ENCODE measurements around the gene ZNF680. TPM values are rescaled to one million over a fixed set of nuclear protein-coding genes. Genes with fewer than 3 reads are reported as not detected.
"Not testable (repeated sequence)": the region's sequence is repeated elsewhere in the genome, so short reads cannot be mapped to it uniquely, and the experiment has no call there.

Gene ZNF680
- total RNA-seq, 1 donor from 2014 or later: 9.1 TPM

- H3K4me1 Mint-ChIP-seq (ENCODE audit: unreplicated experiment): no peaks in the 10 kb centered on the region
- H3K9me3 Mint-ChIP-seq (ENCODE audit: unreplicated experiment): peaks cover 4% of the 10 kb centered on the region
- H3K36me3 Mint-ChIP-seq (ENCODE audit: unreplicated experiment): no peaks in the 10 kb centered on the region
- TF ChIP-seq, protein P1, sequence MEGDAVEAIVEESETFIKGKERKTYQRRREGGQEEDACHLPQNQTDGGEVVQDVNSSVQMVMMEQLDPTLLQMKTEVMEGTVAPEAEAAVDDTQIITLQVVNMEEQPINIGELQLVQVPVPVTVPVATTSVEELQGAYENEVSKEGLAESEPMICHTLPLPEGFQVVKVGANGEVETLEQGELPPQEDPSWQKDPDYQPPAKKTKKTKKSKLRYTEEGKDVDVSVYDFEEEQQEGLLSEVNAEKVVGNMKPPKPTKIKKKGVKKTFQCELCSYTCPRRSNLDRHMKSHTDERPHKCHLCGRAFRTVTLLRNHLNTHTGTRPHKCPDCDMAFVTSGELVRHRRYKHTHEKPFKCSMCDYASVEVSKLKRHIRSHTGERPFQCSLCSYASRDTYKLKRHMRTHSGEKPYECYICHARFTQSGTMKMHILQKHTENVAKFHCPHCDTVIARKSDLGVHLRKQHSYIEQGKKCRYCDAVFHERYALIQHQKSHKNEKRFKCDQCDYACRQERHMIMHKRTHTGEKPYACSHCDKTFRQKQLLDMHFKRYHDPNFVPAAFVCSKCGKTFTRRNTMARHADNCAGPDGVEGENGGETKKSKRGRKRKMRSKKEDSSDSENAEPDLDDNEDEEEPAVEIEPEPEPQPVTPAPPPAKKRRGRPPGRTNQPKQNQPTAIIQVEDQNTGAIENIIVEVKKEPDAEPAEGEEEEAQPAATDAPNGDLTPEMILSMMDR (IDR thresholded peaks at IDR 0.05): no peak
- no peaks in the 10 kb centered on the region for H3K27me3 Mint-ChIP-seq (ENCODE audit: unreplicated experiment)
- no peak overlapping the region for H3K27ac Mint-ChIP-seq (ENCODE audit: unreplicated experiment)
- DNase-seq (ENCODE audit: extremely low spot score, unreplicated experiment): no peak
- no peak overlapping the region for H3K4me3 Mint-ChIP-seq (ENCODE audit: unreplicated experiment)
These were observed 28.1 kb upstream of the ZNF680 start for GRCh38 chr7:64590971-64591370.

- Mint-ChIP-seq H3K4me1 (ENCODE audit: unreplicated experiment) (no peaks in the 10 kb centered on the region), H3K4me3 (ENCODE audit: unreplicated experiment) (no peak overlapping the region), H3K36me3 (ENCODE audit: unreplicated experiment) (no peaks in the 10 kb centered on the region), H3K27me3 (ENCODE audit: unreplicated experiment) (no peaks in the 10 kb centered on the region), H3K27ac (ENCODE audit: unreplicated experiment) (no peak overlapping the region), H3K9me3 (ENCODE audit: unreplicated experiment) (peaks cover 14% of the 10 kb centered on the region)
- no peak for DNase-seq (ENCODE audit: extremely low spot score, unreplicated experiment)
- TF ChIP-seq, protein P1 (IDR thresholded peaks at IDR 0.05): no peak
These were observed 19.3 kb upstream of the ZNF680 start for GRCh38 chr7:64581926-64582894.

GRCh38 chr7:64581391-64581790, 18.5 kb upstream of the ZNF680 start:
- TF ChIP-seq, protein P1 (IDR thresholded peaks at IDR 0.05): no peak

GRCh38 chr7:64574540-64575099, 11.7 kb upstream of the ZNF680 start:
- H3K36me3 Mint-ChIP-seq (ENCODE audit: unreplicated experiment): no peaks in the 10 kb centered on the region
- TF ChIP-seq, protein P1 (IDR thresholded peaks at IDR 0.05): no peak
- no peak overlapping the region for H3K27ac Mint-ChIP-seq (ENCODE audit: unreplicated experiment)
- H3K4me1 Mint-ChIP-seq (ENCODE audit: unreplicated experiment): no peaks in the 10 kb centered on the region
- no peak for DNase-seq (ENCODE audit: extremely low spot score, unreplicated experiment)
- no peak overlapping the region for H3K4me3 Mint-ChIP-seq (ENCODE audit: unreplicated experiment)
- peaks cover 8% of the 10 kb centered on the region for H3K9me3 Mint-ChIP-seq (ENCODE audit: unreplicated experiment)
- no peaks in the 10 kb centered on the region for H3K27me3 Mint-ChIP-seq (ENCODE audit: unreplicated experiment)

More at GRCh38 chr7:64581391-64581790, 18.5 kb upstream of the ZNF680 start:
- H3K9me3 Mint-ChIP-seq (ENCODE audit: unreplicated experiment): peaks cover 14% of the 10 kb centered on the region
- no peaks in the 10 kb centered on the region for H3K36me3 Mint-ChIP-seq (ENCODE audit: unreplicated experiment)
- no peak overlapping the region for H3K4me3 Mint-ChIP-seq (ENCODE audit: unreplicated experiment)
- no peaks in the 10 kb centered on the region for H3K27me3 Mint-ChIP-seq (ENCODE audit: unreplicated experiment)
- no peaks in the 10 kb centered on the region for H3K4me1 Mint-ChIP-seq (ENCODE audit: unreplicated experiment)
- DNase-seq (ENCODE audit: extremely low spot score, unreplicated experiment): no peak
- no peak overlapping the region for H3K27ac Mint-ChIP-seq (ENCODE audit: unreplicated experiment)

DNA sequence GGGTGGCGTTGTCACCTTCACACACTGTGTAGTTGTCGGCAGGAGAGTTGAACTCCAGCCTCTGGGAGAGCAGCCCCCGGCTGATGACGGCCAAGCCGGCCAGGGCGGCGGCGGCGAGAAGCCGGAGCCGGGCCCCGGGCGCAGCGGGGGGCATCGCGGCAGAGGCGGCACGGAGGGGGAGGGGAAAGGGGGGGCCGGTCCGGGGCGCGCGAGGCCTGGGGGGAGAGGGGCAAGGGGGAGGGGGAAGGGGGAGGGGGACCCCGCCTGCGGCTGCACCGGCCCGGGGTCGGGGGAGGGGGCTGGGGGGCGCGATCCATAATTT, 7.4 kb upstream of the ZNF680 start:
- DNase-seq (ENCODE audit: extremely low spot score, unreplicated experiment); H3K4me3 Mint-ChIP-seq (ENCODE audit: unreplicated experiment); H3K27me3 Mint-ChIP-seq (ENCODE audit: unreplicated experiment); H3K27ac Mint-ChIP-seq (ENCODE audit: unreplicated experiment); H3K4me1 Mint-ChIP-seq (ENCODE audit: unreplicated experiment); H3K36me3 Mint-ChIP-seq (ENCODE audit: unreplicated experiment); H3K9me3 Mint-ChIP-seq (ENCODE audit: unreplicated experiment): not testable (repeated sequence)

DNA sequence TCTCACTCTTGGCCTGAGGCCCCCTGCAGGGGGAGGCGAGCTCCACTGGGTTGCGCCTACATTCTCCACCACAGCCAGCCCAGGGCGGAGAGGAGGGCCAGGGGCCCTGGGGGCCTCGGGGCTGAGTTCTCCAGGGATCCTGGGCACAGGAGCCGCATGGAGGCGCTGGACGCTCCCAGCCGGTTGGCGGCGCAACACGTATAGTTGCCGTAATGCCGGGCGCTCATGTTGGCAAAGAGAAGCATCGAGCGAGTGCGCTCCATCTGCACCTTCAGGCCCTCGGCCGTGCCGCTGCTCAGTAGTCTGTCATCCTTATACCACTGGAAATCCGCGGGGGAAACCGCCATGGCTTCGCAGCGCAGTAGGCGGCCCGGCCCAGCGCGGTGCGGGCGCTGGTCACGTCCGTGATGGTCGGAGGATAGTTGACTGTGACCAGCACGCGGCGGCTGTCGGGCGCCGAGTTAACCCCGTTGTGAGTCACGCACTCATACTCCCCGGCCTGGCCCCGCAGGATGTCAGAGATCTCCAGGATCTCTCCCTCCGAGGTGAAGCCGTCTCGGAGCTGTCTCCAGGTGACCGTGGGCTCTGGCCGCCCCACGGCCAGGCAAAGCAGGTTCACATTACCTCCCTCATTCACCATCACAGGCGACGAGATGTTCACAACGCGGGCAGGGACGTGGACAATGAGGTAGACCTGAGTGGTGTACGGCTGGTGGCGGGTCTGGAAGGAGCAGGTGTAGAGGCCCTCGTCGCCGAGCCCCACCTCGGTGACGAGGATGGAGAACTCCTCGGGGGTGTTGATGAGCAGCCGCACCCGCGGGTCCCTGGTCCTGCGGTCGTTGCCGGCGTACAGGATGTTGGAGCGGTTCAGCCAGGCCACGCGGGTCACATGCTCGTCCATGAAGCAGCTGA, 6.8 kb upstream of the ZNF680 start:
- not testable (repeated sequence) for H3K27me3 Mint-ChIP-seq (ENCODE audit: unreplicated experiment); DNase-seq (ENCODE audit: extremely low spot score, unreplicated experiment); H3K4me3 Mint-ChIP-seq (ENCODE audit: unreplicated experiment); H3K9me3 Mint-ChIP-seq (ENCODE audit: unreplicated experiment); H3K36me3 Mint-ChIP-seq (ENCODE audit: unreplicated experiment); H3K4me1 Mint-ChIP-seq (ENCODE audit: unreplicated experiment); H3K27ac Mint-ChIP-seq (ENCODE audit: unreplicated experiment)

Data from osteocyte (in vitro differentiated cells).